HG02970 (cell line): Measurements from ENCODE around the gene HOXB9.

ENCODE experiments used
- ATAC-seq: cut with Tn5 transposase; IDR thresholded peaks from one replicate; pipeline ENCODE4 v1.9.1; 2021; ENCODE audit warnings: mild to moderate bottlenecking, moderate library complexity, moderate number of reproducible peaks; ENCODE audit not compliant: unreplicated experiment, low FRiP score

HOXB9 gene

DNA sequence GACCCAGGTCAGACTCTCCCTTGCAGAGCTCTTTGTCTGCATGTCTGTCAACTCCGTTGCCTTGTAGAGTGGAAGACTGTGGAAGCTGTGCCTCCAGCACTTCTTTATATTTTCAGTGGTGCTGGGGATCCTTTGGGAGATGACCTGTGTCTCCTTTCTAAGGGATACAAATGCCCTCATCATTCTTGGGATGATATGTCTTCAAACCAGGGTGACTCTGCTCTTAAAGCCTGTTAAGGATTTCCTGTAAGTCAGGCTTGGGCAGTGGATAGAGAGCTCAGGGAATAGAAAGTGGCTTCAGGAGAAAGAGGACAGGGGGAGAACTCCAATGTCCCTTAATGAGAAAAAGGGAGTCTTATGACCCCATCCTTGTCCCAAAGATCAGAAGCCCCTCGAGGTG, 37.6 kb downstream of the HOXB9 start:
- ATAC-seq, result no peak

DNA sequence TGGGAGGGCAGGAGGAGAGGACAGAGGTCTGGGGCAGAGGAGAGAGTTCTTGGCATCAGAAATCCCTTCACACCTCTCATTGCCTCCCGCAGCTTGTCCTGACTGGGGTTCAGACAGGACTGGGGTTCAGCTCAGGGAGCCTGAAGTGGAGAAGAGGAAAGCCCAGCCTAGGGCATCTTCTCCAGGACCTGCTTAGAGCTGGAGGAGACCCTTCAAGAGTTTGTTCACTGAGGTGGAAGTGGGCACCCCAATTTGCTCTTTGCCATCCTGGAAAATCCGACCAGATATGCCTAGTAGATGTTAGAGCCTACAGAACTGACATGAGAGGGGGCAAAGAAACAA, 38.1 kb downstream of the HOXB9 start:
- ATAC-seq, result no peak

DNA sequence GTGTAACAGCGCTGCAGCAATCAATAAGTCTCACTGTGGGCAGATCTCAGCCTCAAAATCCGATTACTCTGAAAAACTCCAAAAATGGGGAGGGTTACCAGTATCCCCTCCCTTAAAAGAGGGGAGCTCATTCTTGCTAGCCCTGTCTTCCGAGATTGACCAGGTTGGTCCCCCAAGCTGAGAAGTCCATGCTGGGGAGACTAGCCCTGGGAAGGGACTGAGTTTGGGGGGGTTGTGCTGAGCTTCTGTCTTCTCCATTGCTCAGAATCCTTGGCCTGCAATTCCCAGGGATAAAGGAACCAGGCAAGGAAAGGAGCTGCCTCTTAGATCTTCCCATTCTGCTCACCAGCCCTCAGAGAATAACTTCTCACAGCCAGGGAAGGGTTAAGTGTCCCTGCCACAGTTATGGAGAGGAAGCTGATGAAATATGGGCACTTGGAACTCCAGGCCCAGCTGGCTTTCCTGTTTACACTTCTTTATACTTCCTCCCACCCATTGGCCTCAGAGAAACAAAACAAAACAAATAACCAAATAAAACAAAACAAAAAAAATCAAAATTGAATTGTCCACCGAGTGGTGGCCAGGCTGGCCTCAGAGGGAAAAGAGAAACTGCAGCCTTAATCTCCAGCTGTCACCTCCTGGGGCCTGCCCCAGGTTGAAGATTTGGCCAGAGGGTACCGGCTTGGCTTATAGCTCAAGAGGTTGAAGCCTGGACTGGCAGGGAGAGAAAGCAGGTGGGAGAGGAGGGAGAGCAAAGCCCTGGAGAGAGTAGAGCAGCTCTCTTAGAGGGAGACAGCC, 38.7 kb downstream of the HOXB9 start:
- no peak for ATAC-seq

DNA sequence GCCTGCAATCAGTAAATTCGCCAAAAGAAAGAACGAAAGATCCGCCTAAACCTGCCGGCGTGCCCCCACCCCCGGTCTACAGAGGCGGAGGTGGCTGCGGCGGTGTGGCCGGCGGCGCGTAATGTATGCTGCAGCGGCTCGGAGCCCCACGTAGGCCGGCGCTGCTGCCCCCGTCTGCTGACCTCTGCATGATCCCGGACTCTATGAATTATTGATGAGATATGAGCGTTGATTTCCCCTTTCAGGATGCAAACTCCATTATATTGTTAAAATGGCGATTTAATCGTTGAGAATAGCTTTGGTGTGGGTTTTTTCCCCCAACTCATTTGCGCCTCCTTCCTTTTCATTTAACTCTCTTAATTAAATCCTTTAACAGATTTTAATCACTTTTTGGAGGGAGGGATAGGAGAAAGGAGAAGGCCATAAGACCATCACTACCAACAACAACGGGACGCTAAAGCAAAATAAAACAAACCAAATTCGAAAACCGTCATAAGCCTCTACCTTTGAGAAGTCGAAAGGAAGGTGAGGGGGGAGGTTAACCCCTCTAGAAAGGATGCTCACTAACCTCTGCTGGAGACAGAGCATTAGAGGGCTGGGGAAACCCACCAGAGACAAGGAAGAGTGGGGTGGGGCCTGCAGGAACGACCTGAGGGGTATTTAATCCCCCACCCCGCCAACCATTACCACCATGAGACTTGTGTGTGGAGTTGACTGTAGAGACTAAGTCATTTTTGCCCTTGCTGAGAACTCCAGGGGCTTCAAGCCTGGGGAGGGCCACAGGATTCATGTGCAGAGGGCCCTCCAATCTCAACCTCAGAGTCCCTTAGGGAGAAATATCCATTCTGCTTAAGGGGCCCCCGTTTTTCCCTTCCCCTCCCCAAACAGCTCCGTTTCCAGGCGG, 39.6 kb downstream of the HOXB9 start:
- ATAC-seq, result no peak

DNA sequence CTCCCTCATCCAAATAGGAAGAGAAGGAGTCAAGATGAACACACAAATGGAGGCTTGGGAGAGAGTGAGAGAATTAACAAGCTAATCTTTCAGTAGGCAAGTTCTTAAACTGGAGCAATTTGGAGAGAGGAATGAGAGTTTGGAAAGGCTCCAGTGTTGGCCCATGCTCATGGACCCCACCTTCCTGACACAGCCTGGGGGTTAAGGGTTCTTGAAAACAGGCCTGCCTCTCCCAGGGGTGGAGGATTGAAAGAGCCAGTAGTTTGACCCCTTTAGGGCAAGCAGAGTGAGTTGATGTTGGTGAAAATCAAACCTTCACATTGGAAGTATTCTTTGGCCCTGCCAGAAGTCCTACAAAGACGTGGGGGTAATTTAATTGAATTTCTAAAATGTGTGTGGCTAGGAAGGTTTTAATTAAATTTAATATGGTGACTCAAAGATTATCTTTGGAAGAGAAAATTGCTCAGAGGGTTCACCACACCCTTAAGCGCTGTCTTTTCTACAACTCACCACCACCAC, 41.9 kb downstream of the HOXB9 start:
- ATAC-seq, result no peak

DNA sequence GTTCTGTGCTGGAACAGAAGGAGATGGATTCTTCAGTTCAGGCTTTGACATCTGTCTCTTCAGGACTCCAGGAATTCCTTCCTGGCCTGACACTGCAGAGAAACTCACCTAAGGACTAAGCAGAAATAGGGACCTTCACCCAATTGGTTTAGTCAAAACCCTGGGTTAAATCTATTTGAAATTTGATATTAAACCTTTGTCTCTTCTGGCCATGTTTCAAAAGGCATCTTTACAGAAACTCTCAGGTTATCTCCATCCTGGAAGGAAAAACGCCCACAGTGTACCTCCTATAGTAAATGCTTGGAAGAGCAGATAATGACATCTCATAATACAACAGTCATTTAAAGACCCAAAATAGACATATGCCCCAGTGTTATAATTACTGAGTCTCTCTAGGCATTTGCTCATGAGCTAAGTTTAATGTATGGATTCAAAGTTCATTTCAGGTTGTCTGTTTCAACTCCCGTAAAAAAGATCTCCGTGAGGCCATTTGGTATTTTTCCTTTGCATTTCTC, 42.4 kb downstream of the HOXB9 start:
- no peak for ATAC-seq

DNA sequence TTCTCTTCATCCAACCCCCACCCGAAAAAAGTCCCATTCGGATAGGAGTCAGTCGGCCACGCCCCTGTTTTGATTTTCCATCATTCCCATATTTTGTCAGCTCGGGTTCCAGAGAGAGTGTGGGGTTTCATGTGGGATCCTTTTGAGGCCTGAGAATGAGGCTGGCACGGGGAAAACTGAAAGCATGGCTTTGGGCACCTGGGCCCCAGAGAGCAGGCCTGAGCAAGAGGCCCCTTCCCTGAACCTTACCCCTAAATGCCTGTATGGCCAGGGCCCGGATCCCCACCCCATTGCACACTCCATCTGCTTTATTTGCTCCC, 43.4 kb downstream of the HOXB9 start:
- no peak for ATAC-seq

DNA sequence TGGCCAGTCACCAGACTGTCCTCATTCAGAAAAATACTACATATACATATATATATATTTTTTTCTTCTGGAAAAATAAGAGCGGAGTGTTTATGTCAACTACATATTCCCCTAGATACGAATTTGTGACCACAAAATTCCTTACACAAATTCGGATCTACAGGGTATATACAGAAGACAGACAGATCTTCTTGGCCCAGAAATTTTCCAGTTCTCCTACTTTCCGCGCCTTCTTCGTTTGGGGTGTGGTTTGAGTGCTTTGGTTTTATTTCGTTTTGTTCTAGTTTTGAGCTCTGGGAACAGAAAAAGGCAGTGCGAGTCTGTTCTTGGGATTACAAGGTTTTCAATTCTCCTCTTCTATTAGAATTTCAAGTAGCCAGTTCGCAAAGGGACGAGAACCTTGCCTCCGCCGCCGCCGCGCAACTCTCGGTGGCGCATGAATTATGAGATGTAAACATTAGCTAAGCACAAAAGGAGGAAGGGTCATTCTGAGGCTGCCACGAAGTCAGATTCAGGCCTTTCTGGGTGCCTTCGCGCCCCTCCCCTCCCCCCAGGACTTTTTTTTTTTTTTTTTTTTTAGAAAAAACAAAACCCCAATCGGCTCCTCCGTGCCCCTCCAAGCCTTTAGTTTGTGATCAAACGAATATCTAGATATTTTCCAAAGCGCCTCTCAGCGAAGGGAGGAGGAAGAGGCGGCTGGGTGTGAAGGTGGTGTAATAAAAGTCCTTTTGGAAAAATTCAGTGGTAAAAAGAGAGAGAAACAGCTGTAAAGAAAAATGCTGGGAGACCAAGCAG, 46.2 kb downstream of the HOXB9 start:
- no peak for ATAC-seq

DNA sequence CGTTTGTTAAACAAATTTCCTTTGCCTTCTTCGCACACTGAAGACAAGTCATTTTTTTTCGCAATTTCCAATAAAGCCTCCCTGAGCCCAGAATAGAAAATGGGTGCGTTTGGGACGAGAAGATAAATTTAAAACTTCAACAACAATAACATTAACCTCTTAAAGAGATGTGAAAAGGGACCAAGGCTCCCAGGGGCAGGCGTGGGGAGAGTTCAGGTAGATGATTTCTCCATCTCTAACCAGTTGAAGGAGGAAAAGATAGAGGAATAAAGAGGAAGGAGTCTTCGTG, 46.7 kb downstream of the HOXB9 start:
- no peak for ATAC-seq

DNA sequence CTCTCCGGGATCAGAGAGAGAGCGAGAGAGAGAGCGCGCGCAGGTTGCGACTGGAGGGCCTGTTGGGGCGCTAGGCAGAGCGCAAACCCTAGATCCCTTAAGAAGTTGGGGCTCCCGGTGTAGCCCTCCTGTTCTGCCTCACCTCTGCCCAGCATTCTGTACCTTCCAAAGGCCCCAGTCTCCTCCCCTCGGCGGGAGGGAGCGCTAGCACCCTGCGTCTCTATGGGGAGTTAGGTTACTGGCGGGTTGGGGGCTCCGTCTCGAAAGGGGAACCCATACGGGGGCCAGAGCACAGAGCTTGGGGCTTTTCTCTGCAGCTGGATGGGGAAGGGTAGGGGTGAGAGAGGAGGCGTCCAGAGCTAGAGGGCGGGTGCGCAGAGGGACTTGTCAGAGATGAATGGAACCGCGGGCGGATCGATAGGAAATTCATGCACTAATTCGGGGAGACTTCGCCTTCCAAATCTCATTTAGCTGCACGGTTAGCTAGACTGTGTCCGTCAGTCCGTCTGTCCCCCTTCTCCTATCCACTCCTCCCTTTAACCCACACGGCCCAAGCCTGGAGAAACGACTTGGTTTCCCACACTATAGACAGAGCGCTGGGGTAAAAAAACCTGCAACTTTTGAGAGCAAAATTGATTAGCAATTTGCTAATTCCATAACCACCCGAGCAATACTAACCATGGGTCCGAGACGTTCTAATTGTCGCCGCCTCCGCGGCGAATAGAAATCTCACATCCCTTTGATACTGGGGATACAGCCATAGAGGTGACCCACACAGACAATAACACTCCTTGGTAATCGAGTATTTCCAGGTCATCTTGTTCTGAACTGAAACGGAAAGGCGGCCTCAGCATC, 47.3 kb downstream of the HOXB9 start:
- no peak for ATAC-seq

DNA sequence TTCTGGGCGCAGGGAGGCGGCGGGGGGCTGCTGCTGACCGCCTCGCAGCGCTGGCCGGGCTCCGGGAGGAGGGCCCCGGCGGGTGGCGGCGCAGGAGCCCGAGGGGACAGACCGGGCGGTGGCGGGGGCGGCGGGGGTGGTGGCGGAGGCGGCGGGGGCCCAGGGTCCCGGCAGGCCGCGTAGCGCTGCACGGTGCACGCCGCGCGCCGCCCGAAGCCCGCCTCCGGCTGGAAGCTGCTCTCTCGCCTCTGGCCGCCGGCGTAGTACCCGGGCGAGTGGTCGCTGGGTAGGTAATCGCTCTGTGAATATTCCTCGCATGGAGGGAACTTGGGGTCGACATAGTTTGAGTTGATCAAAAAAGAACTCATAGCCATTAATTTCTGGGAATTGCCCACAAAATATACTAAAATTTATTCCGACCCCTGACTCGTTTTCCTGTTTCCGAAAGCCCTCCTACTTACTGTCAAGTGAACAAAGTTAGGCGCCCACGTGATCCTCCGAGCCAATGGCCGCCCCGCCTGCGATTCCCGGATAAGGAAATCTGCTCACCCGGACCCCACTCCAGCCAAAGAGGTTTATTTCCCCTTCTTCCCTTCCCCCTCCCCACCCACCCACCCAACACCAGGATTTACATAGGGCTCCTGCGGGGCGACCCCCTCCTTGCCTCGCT, 48.1 kb downstream of the HOXB9 start, which contains the start of gene HOXB4:
HOXB4 (minus strand) TSS at position 405 of the 670 bp plus-strand sequence; CDS start at position 374, 31 bp downstream.
- ATAC-seq, result no peak

DNA sequence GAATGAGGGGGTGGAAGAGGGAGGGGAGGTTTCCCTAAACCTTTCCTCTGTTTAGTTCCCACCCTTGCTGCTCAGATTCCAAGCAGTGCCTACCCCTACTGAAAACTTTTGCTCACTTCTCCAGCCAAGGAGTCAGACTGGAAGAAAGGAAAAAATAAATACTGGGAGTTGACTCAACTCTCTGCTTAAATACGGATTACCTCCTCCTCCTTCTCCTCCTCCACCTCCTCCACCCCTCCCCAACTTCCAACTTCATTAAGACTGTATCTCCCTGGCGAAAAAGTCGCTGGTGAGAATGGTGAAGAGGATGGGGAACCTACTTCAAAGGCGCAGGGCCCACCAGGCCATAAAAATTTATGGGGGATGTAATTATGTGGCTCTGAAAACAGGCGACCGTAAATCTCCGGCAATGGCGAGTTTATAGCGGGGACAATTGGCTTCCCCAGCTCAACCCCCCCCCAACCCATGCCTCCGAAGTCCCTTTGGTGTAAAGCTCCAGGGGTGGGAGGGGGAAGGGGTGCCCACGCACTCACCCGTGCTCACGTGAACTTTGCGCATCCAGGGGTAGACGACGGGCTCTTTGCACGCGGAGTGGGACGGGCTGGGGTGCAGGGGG, 48.7 kb downstream of the HOXB9 start:
- no peak for ATAC-seq

DNA sequence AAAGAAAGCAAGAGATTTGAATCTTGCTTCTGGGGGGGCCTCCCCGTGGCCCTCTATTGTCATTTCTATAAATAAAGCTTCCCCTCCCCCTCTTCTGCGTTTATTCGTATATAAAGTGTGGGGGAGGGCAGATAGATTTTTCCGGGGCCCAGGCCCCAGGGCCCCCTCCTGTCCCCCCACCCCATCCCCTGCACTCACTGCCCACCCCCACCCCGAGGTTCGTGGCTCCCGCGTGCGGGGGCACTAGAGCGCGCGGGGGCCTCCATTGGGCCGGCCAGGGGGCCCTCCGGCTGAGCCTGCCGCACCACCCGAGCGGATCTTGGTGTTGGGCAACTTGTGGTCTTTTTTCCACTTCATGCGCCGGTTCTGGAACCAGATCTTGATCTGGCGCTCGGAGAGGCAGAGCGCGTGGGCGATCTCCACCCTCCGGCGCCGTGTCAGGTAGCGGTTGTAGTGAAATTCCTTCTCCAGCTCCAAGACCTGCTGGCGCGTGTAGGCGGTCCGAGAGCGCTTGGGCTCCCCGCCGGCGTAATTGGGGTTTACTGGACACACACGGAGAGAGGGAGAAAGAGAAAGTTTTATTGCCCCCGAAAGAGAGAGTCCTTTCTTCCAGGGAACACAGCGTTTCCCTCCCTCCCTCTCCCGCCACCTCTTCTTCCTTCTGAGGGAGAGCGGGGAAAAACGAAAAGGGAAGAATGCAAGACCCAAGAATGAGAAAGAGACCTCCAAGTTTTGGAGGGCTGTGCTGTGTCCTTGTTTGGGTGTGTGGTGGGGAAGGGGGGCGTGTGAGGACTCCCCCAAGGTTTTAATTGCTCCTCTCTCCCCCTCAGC, 49.5 kb downstream of the HOXB9 start:
- ATAC-seq, result no peak

DNA sequence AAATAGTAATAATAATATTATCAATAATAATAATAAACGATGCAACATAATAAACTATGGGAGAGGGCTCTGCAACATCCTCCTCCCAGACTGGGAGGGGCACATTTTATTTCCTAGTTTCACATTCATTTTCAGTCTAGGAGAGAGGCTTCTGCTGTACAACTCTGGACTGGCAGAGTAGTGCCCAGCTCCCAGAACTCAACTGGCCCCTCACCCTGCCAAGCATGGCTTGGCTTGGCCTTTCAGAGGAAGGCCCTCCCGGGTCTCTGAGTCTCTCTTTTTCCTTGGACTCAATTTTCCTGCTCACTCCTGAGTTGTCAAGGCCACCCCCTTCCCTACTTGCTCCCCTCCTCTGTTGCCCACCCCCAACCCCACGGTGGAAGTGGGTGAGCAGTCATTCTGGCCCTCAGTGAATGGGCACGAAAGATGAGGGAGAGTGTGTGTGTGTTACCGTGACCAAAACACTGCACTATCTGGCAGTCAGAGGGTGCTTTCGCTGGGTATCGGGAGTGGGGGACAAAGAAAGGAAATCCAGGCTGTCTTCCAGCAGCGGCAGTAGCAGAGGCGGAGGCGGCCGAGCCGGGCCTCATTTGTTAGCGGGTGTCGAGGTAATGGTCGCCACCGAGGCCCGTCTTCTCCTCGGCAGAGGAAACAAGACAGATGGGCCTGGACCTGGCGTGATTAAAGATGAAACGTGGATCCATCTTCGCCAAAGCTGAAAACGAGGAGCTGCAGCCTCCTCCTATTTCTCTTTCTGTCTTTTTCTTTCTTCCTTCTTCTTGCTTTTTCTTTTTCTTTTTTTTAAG, 50.3 kb downstream of the HOXB9 start:
- no peak for ATAC-seq

DNA sequence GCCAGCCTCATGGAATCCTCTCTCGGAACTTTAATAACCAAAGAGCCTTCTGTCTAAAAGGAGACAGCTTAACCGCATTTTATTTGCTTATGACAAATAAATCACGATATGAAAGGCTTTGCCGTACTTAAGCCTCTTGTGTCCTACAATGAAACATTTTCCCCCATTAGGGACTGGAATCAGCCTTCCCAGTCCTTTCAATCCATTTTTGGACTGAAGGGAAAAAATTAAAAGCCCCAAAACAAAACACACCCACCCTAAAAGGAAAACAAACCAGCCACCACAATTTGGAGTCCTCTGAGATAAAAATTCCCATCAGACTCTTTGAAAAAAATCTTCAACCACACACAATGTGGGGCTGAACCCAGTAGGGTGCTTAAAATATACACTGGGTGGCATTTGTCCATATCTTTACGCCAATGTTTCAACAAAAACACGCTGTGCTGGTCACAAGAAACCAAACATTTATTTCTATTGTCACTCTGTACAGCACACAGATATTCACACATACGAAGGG, 51.0 kb downstream of the HOXB9 start:
- no peak for ATAC-seq

DNA sequence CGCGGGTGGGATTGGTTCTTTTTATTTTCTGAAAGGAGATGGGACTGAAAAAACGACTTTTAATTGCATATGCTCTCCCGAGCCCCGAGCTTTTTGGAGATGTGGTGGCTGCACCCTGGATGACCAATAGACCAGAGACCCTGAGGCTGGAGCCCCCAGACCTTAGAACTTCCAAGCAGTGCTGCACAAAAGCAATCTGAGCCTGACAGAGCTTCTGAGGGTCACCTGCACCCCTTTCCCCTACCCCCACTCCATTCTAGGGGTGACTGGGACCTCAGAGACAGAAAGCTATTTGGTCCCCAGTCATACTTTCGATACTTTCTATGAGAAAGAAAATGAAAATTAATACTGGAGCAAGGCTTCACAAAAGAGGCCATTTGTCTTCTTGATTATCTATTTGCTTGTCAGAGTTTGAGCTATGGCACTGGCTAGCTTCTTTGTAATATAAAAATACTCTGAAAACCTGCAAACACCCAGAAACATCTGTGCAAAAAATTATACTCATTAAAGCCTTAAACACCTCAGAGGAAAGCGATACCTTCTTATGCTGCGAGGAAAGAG, 51.6 kb downstream of the HOXB9 start:
- ATAC-seq, result no peak
